AG04449 (cell line): ENCODE results near the gene STAM.

Experiments used
- CTCF ChIA-PET: fragments of 350-600 bp; formaldehyde crosslinking; extraction: SDS; loops from one replicate; lab custom pipeline; 2021; ENCODE audit warnings: antibody characterized with exemption; lab: Yijun Ruan, JAX
- POLR2A ChIA-PET: fragments of 400-600, 350-600 bp; formaldehyde crosslinking; extraction: SDS; loops from one replicate; lab custom pipeline; 2020; ENCODE audit warnings: antibody characterized with exemption, inconsistent platforms; lab: Yijun Ruan, JAX
- DNase-seq: peaks from one replicate; pipeline ENCODE4 v3.0.0-alpha.2; 2010; ENCODE audit warnings: low read depth, low spot score
- H3K4me3 ChIP-seq: 2 replicates; pipeline ENCODE4 v1.5.1; 2011; ENCODE audit warnings: low read depth, mild to moderate bottlenecking, control low read depth, low read length
- CTCF ChIP-seq: IDR thresholded peaks from one replicate; pipeline ENCODE4 v1.5.1; 2011; ENCODE audit warnings: mild to moderate bottlenecking, moderate library complexity, low read length, control low read depth, inconsistent platforms; ENCODE audit not compliant: insufficient read depth; ENCODE audit errors: missing control alignments

Gene STAM

GRCh38 chr10:17684537-17684936, 40.6 kb downstream of the STAM start:
- no peak overlapping the region for H3K4me3 ChIP-seq
- no peak for TF ChIP-seq CTCF
- ChIA-PET CTCF (no interaction called here), POLR2A (no interaction called here)
- no peak for DNase-seq

DNA sequence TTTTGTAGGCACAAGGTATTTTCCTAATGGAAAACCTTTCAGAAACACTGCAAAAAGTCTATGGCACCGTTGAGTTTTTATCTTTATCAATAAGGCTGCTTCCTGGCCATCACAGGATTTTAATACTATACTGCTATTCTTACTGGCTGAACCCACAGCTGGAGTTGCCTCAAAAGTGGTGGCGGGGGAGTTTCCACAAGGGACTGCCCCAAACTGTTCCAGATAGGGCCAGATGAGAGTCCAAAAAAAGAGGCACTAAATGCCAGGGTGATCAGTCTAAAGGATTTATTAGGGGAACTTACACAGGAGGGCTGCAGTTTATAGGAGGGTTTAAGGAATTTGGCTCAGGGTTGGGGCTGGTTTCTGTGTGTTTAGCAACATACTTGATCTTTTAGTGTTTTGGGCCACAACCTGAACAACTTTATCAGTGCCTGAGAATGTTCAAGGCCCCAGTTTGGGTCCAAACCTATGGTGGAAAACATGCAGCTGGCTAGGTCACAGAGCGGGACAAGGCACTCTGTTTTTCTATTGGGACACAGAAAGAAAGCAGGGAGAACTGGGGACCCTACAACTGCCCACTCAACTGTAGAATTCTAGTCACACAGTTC, 41.4 kb downstream of the STAM start:
- ChIA-PET CTCF (no interaction called here), POLR2A (no interaction called here)
- TF ChIP-seq CTCF, result no peak
- H3K4me3 ChIP-seq, result no peak overlapping the region
- DNase-seq, result no peak

- no peak for TF ChIP-seq CTCF
- CTCF ChIA-PET, result interaction anchor here (1.6 to 1.9 kb wide), 2 partner anchors 9 to 50 kb away, joined by 3 to 11 read pairs; no protein-coding TSS in a partner anchor
- H3K4me3 ChIP-seq, result no peak overlapping the region
- no peak for DNase-seq
- POLR2A ChIA-PET, result no interaction called here
These were observed 43.3 kb downstream of the STAM start for GRCh38 chr10:17687117-17687831.

DNA sequence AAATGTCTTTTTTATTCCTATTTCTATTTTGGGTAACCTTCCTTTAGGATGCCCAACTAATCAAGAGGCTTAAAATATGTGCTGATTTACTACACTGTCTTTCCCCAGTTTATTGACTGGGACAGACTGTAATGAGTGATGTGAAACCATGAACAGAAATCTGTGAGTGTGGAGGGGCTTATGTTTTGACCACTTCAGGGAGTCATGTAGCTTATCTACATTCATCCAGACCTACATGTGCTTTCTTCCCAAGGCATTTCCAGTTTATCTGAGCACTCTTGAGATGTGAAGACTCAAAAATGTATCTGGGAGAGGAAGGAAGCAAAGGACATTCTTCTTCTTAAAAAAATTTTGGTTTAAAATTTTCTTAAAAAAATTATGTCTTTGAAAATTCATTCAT, 45.2 kb downstream of the STAM start:
- CTCF ChIA-PET, result interaction anchor here (1.0 to 1.9 kb wide), 4 partner anchors 11 to 53 kb away, joined by 3 to 11 read pairs (median 4); no protein-coding TSS in a partner anchor
- no peak for TF ChIP-seq CTCF
- DNase-seq, result no peak
- H3K4me3 ChIP-seq, result no peak overlapping the region
- POLR2A ChIA-PET, result no interaction called here

DNA sequence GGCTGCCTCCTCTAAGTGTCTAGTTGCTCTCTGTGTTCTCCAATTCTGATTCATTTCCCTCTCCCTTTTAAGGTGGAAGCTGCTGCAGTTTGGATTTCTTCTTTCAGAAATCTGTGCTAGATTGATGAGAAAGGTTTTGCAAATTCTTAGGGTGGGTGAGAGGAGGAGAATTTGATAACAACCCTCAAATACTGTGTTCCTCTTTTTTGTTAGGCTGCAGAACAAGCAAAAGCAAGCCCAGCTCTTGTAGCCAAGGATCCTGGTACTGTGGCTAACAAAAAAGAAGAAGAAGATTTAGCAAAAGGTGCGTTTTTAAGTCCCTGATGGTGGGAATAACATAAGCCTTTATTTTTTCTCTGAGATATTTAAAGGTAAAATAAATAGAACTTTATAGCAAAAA, 49.1 kb downstream of the STAM start:
- no peak for TF ChIP-seq CTCF
- no peak overlapping the region for H3K4me3 ChIP-seq
- POLR2A ChIA-PET, result no interaction called here
- CTCF ChIA-PET, result interaction anchor here (1.4 kb wide), 2 partner anchors 12 to 44 kb away, joined by 3 read pairs; no protein-coding TSS in a partner anchor
- no peak for DNase-seq

- TF ChIP-seq CTCF, result no peak
- no peak for DNase-seq
- POLR2A ChIA-PET, result interaction anchor here (0.6 kb wide), 1 partner anchor 53 kb away, joined by 3 read pairs; no protein-coding TSS in a partner anchor
- CTCF ChIA-PET, result interaction anchor here (1.0 to 1.6 kb wide), 2 partner anchors 39 to 44 kb away, joined by 4 to 5 read pairs; no protein-coding TSS in a partner anchor
- no peak overlapping the region for H3K4me3 ChIP-seq
These were observed 54.7 kb downstream of the STAM start for GRCh38 chr10:17698696-17699095.
